Endothelial cell of umbilical vein (primary cell): ENCODE results near the gene KIF17. TPM values are rescaled to one million over a fixed set of nuclear protein-coding genes. Genes with fewer than 3 reads are reported as not detected.

Experiments used
- BruUV-seq: library from RNA; stranded (reverse); fragments of 400-500 nt; replicated peaks from 2 replicates; lab custom pipeline; 2021; lab: Mats Ljungman, UMichigan
- CTCF ChIA-PET: fragments of 300-600, 350-600 bp; sonication (Branson Sonifier 250); formaldehyde crosslinking; loops from one replicate; lab custom pipeline; 2021; ENCODE audit warnings: antibody characterized with exemption, inconsistent platforms; lab: Charles Lee
- POLR2A ChIA-PET: fragments of 300-600, 350-600 bp; sonication (Branson Sonifier 250); formaldehyde crosslinking; loops from one replicate; lab custom pipeline; 2021; ENCODE audit warnings: antibody characterized with exemption, inconsistent platforms; lab: Charles Lee
- DNase-seq: peaks from one replicate; pipeline ENCODE4 v3.0.0-alpha.2; 2011; ENCODE audit warnings: low read depth, low spot score
- FAIRE-seq: peaks from 2 replicates; lab custom pipeline; 2011; peaks lifted over from hg19 to GRCh38; lab: Jason Lieb, UNC
- H2AFZ ChIP-seq: 2 replicates; pipeline ENCODE4 v1.6.0; 2012; ENCODE audit warnings: low read depth, low read length, control low read depth, inconsistent platforms
- H3K27ac ChIP-seq: 2 replicates; pipeline ENCODE4 v1.5.1; 2011; ENCODE audit warnings: low read depth, mild to moderate bottlenecking, control low read depth, low read length, moderate library complexity; ENCODE audit not compliant: insufficient read depth
- H3K27me3 ChIP-seq, 2 experiments: 2 replicates each; pipeline versions ENCODE4 v1.6.0 to v1.6.1; 2011; ENCODE audit warnings: low read length in 2 of 2, mixed read lengths in 1 of 2; ENCODE audit not compliant: control insufficient read depth in 2 of 2, insufficient read depth in 2 of 2
- H3K36me3 ChIP-seq, 2 experiments: 2 replicates in 1 of 2; 3 replicates in 1 of 2; pipeline ENCODE4 v1.5.1; 2011; ENCODE audit warnings: low read length in 2 of 2, mild to moderate bottlenecking in 1 of 2, moderate library complexity in 1 of 2; ENCODE audit not compliant: control insufficient read depth in 2 of 2, insufficient read depth in 2 of 2; ENCODE audit errors: extremely low read depth in 1 of 2
- H3K4me1 ChIP-seq: 3 replicates; pipeline ENCODE4 v1.5.1; 2011; ENCODE audit warnings: mild to moderate bottlenecking, low read length; ENCODE audit not compliant: control insufficient read depth, insufficient read depth; ENCODE audit errors: extremely low read depth
- H3K4me2 ChIP-seq: 2 replicates; pipeline ENCODE4 v1.6.1; 2011; ENCODE audit warnings: low read length, control low read depth, mixed read lengths; ENCODE audit not compliant: insufficient read depth
- H3K4me3 ChIP-seq, 3 experiments: fragments of 200-600 bp in 1 of 3; sonication (generic), shearing (Covaris generic) in 1 of 3; replicated peaks in 1 of 3; 2 replicates each; pipeline ENCODE4 v1.5.1; 2011 to 2016; ENCODE audit warnings: control low read depth in 3 of 3, low read length in 3 of 3, mild to moderate bottlenecking in 2 of 3, inconsistent platforms in 1 of 3, low read depth in 1 of 3, moderate library complexity in 1 of 3; ENCODE audit not compliant: insufficient read depth in 1 of 3
- H3K79me2 ChIP-seq: 2 replicates; pipeline ENCODE4 v1.6.0; 2012; ENCODE audit warnings: low read length, inconsistent platforms; ENCODE audit not compliant: control insufficient read depth, insufficient read depth
- H3K9ac ChIP-seq: replicated peaks from 2 replicates; pipeline ENCODE3; 2011; ENCODE audit warnings: low read length, control low read depth; ENCODE audit not compliant: insufficient read depth; ENCODE audit errors: extremely low read depth
- H3K9me1 ChIP-seq: replicated peaks from 3 replicates; pipeline ENCODE4 v1.6.0; 2011; ENCODE audit warnings: mild to moderate bottlenecking, low read length; ENCODE audit not compliant: control insufficient read depth, insufficient read depth; ENCODE audit errors: extremely low read depth
- H3K9me3 ChIP-seq: replicated peaks from 2 replicates; pipeline ENCODE4 v1.5.1; 2012; ENCODE audit warnings: low read length, inconsistent platforms; ENCODE audit not compliant: control insufficient read depth, insufficient read depth
- H4K20me1 ChIP-seq: replicated peaks from 2 replicates; pipeline ENCODE3; 2011; ENCODE audit warnings: mild to moderate bottlenecking, low read length; ENCODE audit not compliant: control insufficient read depth, insufficient read depth; ENCODE audit errors: extremely low read depth
- EZH2 ChIP-seq: IDR thresholded peaks from 2 replicates; pipeline ENCODE4 v1.6.1; 2012; ENCODE audit warnings: borderline replicate concordance, low read depth, mild to moderate bottlenecking, moderate library complexity, low read length, inconsistent platforms; ENCODE audit not compliant: severe bottlenecking
- FOS ChIP-seq: IDR thresholded peaks from 2 replicates; pipeline ENCODE4 v1.6.1; 2011; ENCODE audit warnings: mild to moderate bottlenecking, low read length, moderate library complexity, borderline replicate concordance; ENCODE audit not compliant: insufficient read depth
- GATA2 ChIP-seq: IDR thresholded peaks from 2 replicates; pipeline ENCODE4 v1.7.0; 2011; ENCODE audit warnings: low read depth, mild to moderate bottlenecking, moderate library complexity, mixed read lengths, low read length; ENCODE audit not compliant: insufficient read length, insufficient read depth
- JUN ChIP-seq: IDR thresholded peaks from 2 replicates; pipeline ENCODE4 v1.6.1; 2011; ENCODE audit warnings: borderline replicate concordance, low read depth; ENCODE audit not compliant: insufficient read length, insufficient read depth
- MYC ChIP-seq: IDR thresholded peaks from one replicate; pipeline ENCODE4 v1.6.1; 2011; ENCODE audit warnings: mild to moderate bottlenecking, low read depth, low read length
- POLR2A ChIP-seq: IDR thresholded peaks from 2 replicates; pipeline ENCODE4 v1.6.1; 2012; ENCODE audit warnings: low read depth, mild to moderate bottlenecking, control low read depth, low read length
- POLR2AphosphoS5 ChIP-seq: IDR thresholded peaks from 2 replicates; pipeline ENCODE4 v1.6.1; 2012; ENCODE audit warnings: low read depth, mild to moderate bottlenecking, control low read depth, low read length, moderate library complexity; ENCODE audit not compliant: insufficient read depth
- dilution Hi-C: fragments of 300-500 bp; cut with MboI; formaldehyde crosslinking; loops from one replicate; pipeline ENCODE4 v1.15.0; 2019; ENCODE audit warnings: low sequenced_read_pairs; ENCODE audit not compliant: extremely low pct_ligation_motif_present
- intact Hi-C: fragments of 100-400 bp; cut with micrococcal nuclease; formaldehyde crosslinking; loops from one replicate; pipeline ENCODE4 v1.10.0; 2022
- polyA plus RNA-seq, 4 experiments: library from polyadenylated mRNA; depleted of rRNA in 3 of 4; stranded (reverse) in 3 of 4; unstranded in 1 of 4; fragments of >200 nt; gene quantifications; 2 replicates each; pipeline versions ENCODE4 v1.2.1 to v1.2.3, GENCODE V29; 2011 to 2012; ENCODE audit warnings: missing spikeins in 1 of 4
- total RNA-seq: library from RNA; stranded (reverse); gene quantifications from 2 replicates; pipeline ENCODE4 v1.2.3, GENCODE V29; 2021
- TF ChIP-seq, protein P1 (sequence below): IDR thresholded peaks from 2 replicates; pipeline ENCODE4 v1.6.1; 2011; ENCODE audit not compliant: insufficient read depth, insufficient read length
- TF ChIP-seq, protein P2 (sequence below), 2 donors: IDR thresholded peaks; 1 replicate in 1 of 2; 2 replicates in 1 of 2; pipeline ENCODE4 v1.5.1; 2011; ENCODE audit warnings: low read length in 2 of 2, mild to moderate bottlenecking in 2 of 2, moderate library complexity in 2 of 2, control low read depth in 1 of 2, inconsistent platforms in 1 of 2, low read depth in 1 of 2; ENCODE audit not compliant: insufficient read depth in 1 of 2; ENCODE audit errors: extremely low read depth in 1 of 2

KIF17 gene
- total and polyA plus RNA-seq, 2 donors (not counting 3 experiments of a cell fraction or from before 2014, with no cell fraction given), result 1.1 to 1.5 TPM

DNA sequence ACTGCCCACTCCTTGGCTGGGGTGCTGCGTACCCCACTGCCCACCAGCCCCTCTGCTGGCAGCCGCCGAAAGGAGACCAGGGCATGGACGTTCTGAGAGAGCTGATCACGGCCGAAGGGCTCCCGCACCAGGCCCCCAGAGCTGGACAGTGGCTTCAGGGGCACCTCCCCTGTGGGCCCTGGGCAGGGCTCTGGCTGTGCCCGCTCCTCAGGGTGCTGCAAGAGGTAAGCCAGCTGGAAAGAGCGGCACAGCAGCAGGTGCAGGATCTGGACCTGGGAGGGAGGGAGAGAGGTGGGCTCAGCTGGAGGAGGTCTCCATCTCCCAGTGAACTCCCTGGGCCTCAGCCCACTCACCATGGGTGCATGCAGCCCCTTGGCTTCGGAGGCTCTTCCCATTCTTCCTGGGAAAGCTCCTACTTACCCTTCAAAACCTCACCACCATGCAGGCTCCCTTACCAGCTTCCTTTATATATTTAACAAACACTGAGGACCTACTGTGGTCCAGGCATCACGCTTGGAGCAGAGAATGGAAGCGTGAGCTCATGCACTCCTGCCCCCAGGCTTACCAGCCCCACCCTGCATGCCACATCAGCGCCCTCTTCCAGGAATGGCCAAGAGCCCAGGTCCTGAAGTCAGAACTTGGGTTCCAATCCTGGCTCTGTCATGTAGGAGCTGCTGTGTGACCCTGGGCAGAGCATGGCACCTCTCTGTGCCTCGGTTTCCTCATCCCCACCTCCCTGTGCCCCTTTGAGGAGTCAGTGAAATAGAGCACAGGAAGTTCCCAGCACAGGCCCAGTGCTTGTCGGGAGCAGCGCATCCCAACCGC, 6.8 kb upstream of the KIF17 start:
- POLR2A ChIA-PET, result no interaction called here
- TF ChIP-seq POLR2AphosphoS5 (no peak), FOS (no peak), JUN (no peak), GATA2 (no peak), POLR2A (no peak), MYC (no peak), EZH2 (no peak)
- TF ChIP-seq, protein P1, sequence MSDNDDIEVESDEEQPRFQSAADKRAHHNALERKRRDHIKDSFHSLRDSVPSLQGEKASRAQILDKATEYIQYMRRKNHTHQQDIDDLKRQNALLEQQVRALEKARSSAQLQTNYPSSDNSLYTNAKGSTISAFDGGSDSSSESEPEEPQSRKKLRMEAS, result no peak
- TF ChIP-seq, protein P2, sequence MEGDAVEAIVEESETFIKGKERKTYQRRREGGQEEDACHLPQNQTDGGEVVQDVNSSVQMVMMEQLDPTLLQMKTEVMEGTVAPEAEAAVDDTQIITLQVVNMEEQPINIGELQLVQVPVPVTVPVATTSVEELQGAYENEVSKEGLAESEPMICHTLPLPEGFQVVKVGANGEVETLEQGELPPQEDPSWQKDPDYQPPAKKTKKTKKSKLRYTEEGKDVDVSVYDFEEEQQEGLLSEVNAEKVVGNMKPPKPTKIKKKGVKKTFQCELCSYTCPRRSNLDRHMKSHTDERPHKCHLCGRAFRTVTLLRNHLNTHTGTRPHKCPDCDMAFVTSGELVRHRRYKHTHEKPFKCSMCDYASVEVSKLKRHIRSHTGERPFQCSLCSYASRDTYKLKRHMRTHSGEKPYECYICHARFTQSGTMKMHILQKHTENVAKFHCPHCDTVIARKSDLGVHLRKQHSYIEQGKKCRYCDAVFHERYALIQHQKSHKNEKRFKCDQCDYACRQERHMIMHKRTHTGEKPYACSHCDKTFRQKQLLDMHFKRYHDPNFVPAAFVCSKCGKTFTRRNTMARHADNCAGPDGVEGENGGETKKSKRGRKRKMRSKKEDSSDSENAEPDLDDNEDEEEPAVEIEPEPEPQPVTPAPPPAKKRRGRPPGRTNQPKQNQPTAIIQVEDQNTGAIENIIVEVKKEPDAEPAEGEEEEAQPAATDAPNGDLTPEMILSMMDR (IDR thresholded peaks at IDR 0.05; ENCODE audit: extremely low read depth in 1 of 2, insufficient read depth in 1 of 2, low read depth in 1 of 2, low read length in 2 of 2), result no peak
- DNase-seq (no peak), FAIRE-seq (no peak)
- Histone ChIP-seq H3K9me3 (no peaks in the 10 kb centered on the region), H3K4me1 (no peaks in the 10 kb centered on the region), H3K9ac (no peak overlapping the region), H2AFZ (no peak overlapping the region), H3K79me2 (no peaks in the 10 kb centered on the region), H3K27me3 (peaks cover 0 to 3% of the 10 kb centered on the region in 2 experiments), H3K9me1 (no peaks in the 10 kb centered on the region), H3K27ac (no peak overlapping the region), H3K4me2 (no peak overlapping the region), H3K36me3 (no peaks in the 10 kb centered on the region), H3K4me3 (no peak overlapping the region), H4K20me1 (no peaks in the 10 kb centered on the region)
- no TSS peak for BruUV-seq
- intact Hi-C loops, result no loop called here
- dilution Hi-C loops, result no loop called here
- CTCF ChIA-PET, result interaction anchor here (0.9 kb wide), 1 partner anchor 23 kb away, joined by 3 read pairs; no protein-coding TSS in a partner anchor
